GM12801 (cell line): Measurements from ENCODE around the gene CD300A.

ENCODE experiments used
- TF ChIP-seq, protein P1 (sequence below): IDR thresholded peaks from one replicate; pipeline ENCODE4 v1.5.1; 2011; ENCODE audit warnings: control low read depth; ENCODE audit not compliant: insufficient read length; ENCODE audit errors: extremely low read depth

The CD300A gene

DNA sequence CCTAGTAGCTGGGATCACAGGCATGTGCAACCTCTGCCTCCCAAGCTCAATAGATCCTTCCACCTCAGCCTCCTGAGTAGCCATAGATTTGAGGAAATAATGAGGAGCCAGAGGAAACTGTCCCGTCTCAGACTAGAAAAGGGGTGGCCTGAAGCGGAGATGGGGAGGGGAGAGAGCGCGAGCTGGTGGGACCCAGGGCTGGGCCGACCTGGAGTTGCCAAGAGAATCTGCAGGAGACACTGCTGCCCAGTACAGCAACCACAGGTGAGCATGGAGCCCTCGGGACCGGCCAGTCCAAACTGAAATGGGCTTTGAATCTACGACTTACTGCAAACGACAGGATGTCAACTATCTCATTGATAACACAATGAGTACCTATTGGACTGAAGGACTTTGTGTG, 24.3 kb downstream of the CD300A start:
- TF ChIP-seq, protein P1, sequence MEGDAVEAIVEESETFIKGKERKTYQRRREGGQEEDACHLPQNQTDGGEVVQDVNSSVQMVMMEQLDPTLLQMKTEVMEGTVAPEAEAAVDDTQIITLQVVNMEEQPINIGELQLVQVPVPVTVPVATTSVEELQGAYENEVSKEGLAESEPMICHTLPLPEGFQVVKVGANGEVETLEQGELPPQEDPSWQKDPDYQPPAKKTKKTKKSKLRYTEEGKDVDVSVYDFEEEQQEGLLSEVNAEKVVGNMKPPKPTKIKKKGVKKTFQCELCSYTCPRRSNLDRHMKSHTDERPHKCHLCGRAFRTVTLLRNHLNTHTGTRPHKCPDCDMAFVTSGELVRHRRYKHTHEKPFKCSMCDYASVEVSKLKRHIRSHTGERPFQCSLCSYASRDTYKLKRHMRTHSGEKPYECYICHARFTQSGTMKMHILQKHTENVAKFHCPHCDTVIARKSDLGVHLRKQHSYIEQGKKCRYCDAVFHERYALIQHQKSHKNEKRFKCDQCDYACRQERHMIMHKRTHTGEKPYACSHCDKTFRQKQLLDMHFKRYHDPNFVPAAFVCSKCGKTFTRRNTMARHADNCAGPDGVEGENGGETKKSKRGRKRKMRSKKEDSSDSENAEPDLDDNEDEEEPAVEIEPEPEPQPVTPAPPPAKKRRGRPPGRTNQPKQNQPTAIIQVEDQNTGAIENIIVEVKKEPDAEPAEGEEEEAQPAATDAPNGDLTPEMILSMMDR: no peak

DNA sequence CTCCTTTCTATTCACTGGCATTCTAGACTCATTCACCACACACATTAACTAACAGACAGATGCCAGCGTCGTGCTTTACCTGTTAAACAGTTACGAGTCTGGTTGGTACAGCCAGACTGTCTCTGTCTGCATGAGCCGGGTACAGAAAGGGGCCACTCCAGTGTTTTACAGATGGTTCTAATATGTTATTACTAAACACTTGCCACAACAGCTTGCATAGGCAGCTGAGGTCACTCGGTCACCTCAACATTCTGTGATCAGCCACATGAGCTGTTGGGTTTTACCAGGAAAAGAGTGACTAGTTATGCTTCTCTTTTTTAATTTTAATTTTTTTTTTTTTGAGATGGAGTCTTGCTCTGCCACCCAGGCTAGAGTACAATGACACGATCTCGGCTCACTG, 25.2 kb downstream of the CD300A start:
- TF ChIP-seq, protein P1: no peak

DNA sequence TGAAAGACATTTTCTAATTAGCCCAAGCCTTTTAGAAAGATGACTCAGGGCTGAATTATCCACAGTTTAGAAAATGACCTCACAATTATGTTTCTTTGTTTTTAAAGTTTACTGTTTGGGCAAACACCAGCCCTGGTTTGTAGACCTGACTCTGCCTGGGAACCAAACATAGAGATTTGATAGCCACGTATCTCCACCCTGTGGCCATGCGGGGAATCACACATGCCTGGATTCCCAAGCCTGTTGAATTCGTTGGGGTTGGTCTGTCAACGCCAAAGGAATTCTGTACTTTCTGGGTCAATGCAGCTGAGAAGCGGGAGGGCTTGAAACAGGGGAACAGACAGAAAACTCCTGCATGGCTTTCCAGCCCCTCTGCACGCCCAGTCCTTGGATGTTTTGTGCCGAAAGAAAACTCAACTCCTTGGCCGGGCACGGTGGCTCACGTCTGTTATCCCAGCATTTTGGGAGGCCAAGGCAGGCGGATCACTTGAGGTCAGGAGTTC, 26.9 kb downstream of the CD300A start:
- TF ChIP-seq, protein P1: peak; percentile 36

DNA sequence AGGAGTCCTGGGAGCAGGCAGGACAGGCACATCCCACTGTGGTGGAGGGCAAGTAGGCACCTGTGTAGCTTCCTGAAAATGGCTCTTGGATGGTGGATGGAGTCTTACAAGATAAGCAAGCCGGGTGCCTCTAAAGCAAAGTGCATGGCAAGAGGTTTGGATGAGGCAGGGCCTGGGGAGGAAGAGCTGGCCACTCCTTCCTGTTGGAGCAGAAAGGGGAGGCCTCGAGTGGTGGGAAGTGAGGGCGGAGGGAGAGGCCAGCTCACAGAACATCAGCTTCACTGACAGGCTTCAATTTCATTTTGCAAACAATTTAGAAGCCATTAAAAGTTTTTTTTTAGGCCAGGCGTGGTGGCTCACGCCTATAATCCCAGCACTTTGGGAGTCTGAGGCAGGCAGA, 31.0 kb downstream of the CD300A start:
- TF ChIP-seq, protein P1: no peak

DNA sequence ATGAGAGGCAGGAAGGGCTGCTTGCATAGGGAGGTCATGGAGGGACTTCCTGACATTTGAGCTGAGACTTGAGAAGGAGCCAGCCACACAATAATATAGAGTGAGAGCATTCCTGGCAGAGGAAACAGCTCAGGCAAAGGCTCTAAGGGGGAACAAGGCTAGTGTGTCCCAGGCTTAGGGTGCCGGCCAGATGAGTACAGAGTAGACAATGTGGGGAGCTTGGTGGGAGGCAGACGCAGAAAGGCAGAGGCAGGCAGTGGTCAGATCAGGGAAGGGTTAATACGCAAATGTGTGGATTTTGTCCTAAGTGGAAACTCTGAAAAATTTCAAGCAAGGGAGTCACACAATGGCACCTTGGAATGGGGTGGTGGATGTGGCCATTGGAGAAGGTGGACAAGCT, 33.6 kb downstream of the CD300A start:
- TF ChIP-seq, protein P1: no peak

DNA sequence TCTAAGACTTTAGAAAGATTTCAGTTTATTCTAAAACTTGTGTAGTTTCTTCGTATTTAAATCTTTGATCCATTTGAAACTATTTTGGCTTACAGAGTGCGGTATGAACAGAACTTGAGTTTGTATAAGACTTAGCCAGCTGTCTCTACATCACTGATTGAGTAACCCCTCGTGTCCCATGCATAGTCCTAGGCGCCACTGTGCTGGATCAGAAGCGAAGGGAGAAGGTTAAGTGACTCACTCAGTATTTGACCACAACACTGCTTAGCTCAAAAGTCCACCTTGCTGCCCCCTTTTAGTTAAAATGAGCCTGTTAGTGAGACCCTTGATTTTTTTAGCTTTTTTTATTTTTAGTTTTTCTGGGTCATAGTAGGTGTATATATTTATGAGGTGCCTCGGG, 36.4 kb downstream of the CD300A start:
- TF ChIP-seq, protein P1: no peak

DNA sequence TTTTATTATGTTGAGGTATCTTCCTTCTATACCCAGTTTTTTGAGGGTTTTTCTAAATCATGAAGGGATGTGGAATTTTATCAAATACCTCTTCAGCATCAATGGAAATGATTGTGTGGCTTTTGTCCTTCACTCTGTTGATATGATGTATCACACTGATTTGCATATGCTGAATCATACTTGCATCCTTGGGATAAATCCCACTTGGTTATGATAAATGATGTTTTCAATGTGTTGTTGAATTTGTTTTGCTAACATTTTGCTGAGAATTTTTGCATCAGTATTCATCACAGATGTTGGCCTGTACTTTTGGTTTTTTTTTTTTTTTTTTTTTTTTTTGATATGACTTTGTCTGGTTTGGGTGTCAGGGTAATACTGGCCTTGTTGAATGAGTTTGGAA, 41.7 kb downstream of the CD300A start:
- TF ChIP-seq, protein P1: no peak

DNA sequence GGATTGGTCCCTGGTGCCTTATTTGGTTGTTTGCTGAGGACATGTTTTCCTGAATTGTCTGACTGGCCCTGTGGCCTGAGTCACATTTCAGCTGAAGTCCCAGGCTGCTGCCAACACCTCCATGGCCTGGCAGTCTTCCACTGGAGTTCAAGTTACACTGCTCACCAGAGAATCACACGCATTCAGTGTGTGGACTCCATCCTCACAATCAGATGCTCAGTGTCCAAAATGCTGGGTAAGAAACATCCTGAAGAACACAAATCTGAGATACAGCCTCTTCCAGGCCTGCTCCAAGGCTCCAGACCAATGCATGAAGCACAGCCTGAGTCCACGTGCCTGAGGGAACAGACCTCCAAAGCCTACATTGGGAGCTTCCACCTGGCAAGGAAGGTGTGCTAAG, 45.6 kb downstream of the CD300A start:
- TF ChIP-seq, protein P1: no peak
